Endothelial cell of umbilical vein (primary cell): ENCODE measurements around the gene CUL2. TPM values are rescaled to one million over a fixed set of nuclear protein-coding genes. Genes with fewer than 3 reads are reported as not detected.

Experiments
- BruUV-seq: library from RNA; stranded (reverse); fragments of 400-500 nt; replicated peaks from 2 replicates; lab custom pipeline; 2021; lab: Mats Ljungman, UMichigan
- CTCF ChIA-PET: fragments of 300-600, 350-600 bp; sonication (Branson Sonifier 250); formaldehyde crosslinking; loops from one replicate; lab custom pipeline; 2021; ENCODE audit warnings: antibody characterized with exemption, inconsistent platforms; lab: Charles Lee
- POLR2A ChIA-PET: fragments of 300-600, 350-600 bp; sonication (Branson Sonifier 250); formaldehyde crosslinking; loops from one replicate; lab custom pipeline; 2021; ENCODE audit warnings: antibody characterized with exemption, inconsistent platforms; lab: Charles Lee
- DNase-seq: peaks from one replicate; pipeline ENCODE4 v3.0.0-alpha.2; 2011; ENCODE audit warnings: low read depth, low spot score
- FAIRE-seq: peaks from 2 replicates; lab custom pipeline; 2011; peaks lifted over from hg19 to GRCh38; lab: Jason Lieb, UNC
- H2AFZ ChIP-seq: 2 replicates; pipeline ENCODE4 v1.6.0; 2012; ENCODE audit warnings: low read depth, low read length, control low read depth, inconsistent platforms
- H3K27ac ChIP-seq: 2 replicates; pipeline ENCODE4 v1.5.1; 2011; ENCODE audit warnings: low read depth, mild to moderate bottlenecking, control low read depth, low read length, moderate library complexity; ENCODE audit not compliant: insufficient read depth
- H3K27me3 ChIP-seq, 2 experiments: 2 replicates each; pipeline versions ENCODE4 v1.6.0 to v1.6.1; 2011; ENCODE audit warnings: low read length in 2 of 2, mixed read lengths in 1 of 2; ENCODE audit not compliant: control insufficient read depth in 2 of 2, insufficient read depth in 2 of 2
- H3K36me3 ChIP-seq, 2 experiments: 2 replicates in 1 of 2; 3 replicates in 1 of 2; pipeline ENCODE4 v1.5.1; 2011; ENCODE audit warnings: low read length in 2 of 2, mild to moderate bottlenecking in 1 of 2, moderate library complexity in 1 of 2; ENCODE audit not compliant: control insufficient read depth in 2 of 2, insufficient read depth in 2 of 2; ENCODE audit errors: extremely low read depth in 1 of 2
- H3K4me1 ChIP-seq: 3 replicates; pipeline ENCODE4 v1.5.1; 2011; ENCODE audit warnings: mild to moderate bottlenecking, low read length; ENCODE audit not compliant: control insufficient read depth, insufficient read depth; ENCODE audit errors: extremely low read depth
- H3K4me2 ChIP-seq: 2 replicates; pipeline ENCODE4 v1.6.1; 2011; ENCODE audit warnings: low read length, control low read depth, mixed read lengths; ENCODE audit not compliant: insufficient read depth
- H3K4me3 ChIP-seq, 3 experiments: fragments of 200-600 bp in 1 of 3; sonication (generic), shearing (Covaris generic) in 1 of 3; replicated peaks in 1 of 3; 2 replicates each; pipeline ENCODE4 v1.5.1; 2011 to 2016; ENCODE audit warnings: control low read depth in 3 of 3, low read length in 3 of 3, mild to moderate bottlenecking in 2 of 3, inconsistent platforms in 1 of 3, low read depth in 1 of 3, moderate library complexity in 1 of 3; ENCODE audit not compliant: insufficient read depth in 1 of 3
- H3K79me2 ChIP-seq: 2 replicates; pipeline ENCODE4 v1.6.0; 2012; ENCODE audit warnings: low read length, inconsistent platforms; ENCODE audit not compliant: control insufficient read depth, insufficient read depth
- H3K9ac ChIP-seq: replicated peaks from 2 replicates; pipeline ENCODE3; 2011; ENCODE audit warnings: low read length, control low read depth; ENCODE audit not compliant: insufficient read depth; ENCODE audit errors: extremely low read depth
- H3K9me1 ChIP-seq: replicated peaks from 3 replicates; pipeline ENCODE4 v1.6.0; 2011; ENCODE audit warnings: mild to moderate bottlenecking, low read length; ENCODE audit not compliant: control insufficient read depth, insufficient read depth; ENCODE audit errors: extremely low read depth
- H3K9me3 ChIP-seq: replicated peaks from 2 replicates; pipeline ENCODE4 v1.5.1; 2012; ENCODE audit warnings: low read length, inconsistent platforms; ENCODE audit not compliant: control insufficient read depth, insufficient read depth
- H4K20me1 ChIP-seq: replicated peaks from 2 replicates; pipeline ENCODE3; 2011; ENCODE audit warnings: mild to moderate bottlenecking, low read length; ENCODE audit not compliant: control insufficient read depth, insufficient read depth; ENCODE audit errors: extremely low read depth
- EZH2 ChIP-seq: IDR thresholded peaks from 2 replicates; pipeline ENCODE4 v1.6.1; 2012; ENCODE audit warnings: borderline replicate concordance, low read depth, mild to moderate bottlenecking, moderate library complexity, low read length, inconsistent platforms; ENCODE audit not compliant: severe bottlenecking
- FOS ChIP-seq: IDR thresholded peaks from 2 replicates; pipeline ENCODE4 v1.6.1; 2011; ENCODE audit warnings: mild to moderate bottlenecking, low read length, moderate library complexity, borderline replicate concordance; ENCODE audit not compliant: insufficient read depth
- GATA2 ChIP-seq: IDR thresholded peaks from 2 replicates; pipeline ENCODE4 v1.7.0; 2011; ENCODE audit warnings: low read depth, mild to moderate bottlenecking, moderate library complexity, mixed read lengths, low read length; ENCODE audit not compliant: insufficient read length, insufficient read depth
- JUN ChIP-seq: IDR thresholded peaks from 2 replicates; pipeline ENCODE4 v1.6.1; 2011; ENCODE audit warnings: borderline replicate concordance, low read depth; ENCODE audit not compliant: insufficient read length, insufficient read depth
- MYC ChIP-seq: IDR thresholded peaks from one replicate; pipeline ENCODE4 v1.6.1; 2011; ENCODE audit warnings: mild to moderate bottlenecking, low read depth, low read length
- POLR2A ChIP-seq: IDR thresholded peaks from 2 replicates; pipeline ENCODE4 v1.6.1; 2012; ENCODE audit warnings: low read depth, mild to moderate bottlenecking, control low read depth, low read length
- POLR2AphosphoS5 ChIP-seq: IDR thresholded peaks from 2 replicates; pipeline ENCODE4 v1.6.1; 2012; ENCODE audit warnings: low read depth, mild to moderate bottlenecking, control low read depth, low read length, moderate library complexity; ENCODE audit not compliant: insufficient read depth
- dilution Hi-C: fragments of 300-500 bp; cut with MboI; formaldehyde crosslinking; loops from one replicate; pipeline ENCODE4 v1.15.0; 2019; ENCODE audit warnings: low sequenced_read_pairs; ENCODE audit not compliant: extremely low pct_ligation_motif_present
- intact Hi-C: fragments of 100-400 bp; cut with micrococcal nuclease; formaldehyde crosslinking; loops from one replicate; pipeline ENCODE4 v1.10.0; 2022
- polyA plus RNA-seq, 4 experiments: library from polyadenylated mRNA; depleted of rRNA in 3 of 4; stranded (reverse) in 3 of 4; unstranded in 1 of 4; fragments of >200 nt; gene quantifications; 2 replicates each; pipeline versions ENCODE4 v1.2.1 to v1.2.3, GENCODE V29; 2011 to 2012; ENCODE audit warnings: missing spikeins in 1 of 4
- total RNA-seq: library from RNA; stranded (reverse); gene quantifications from 2 replicates; pipeline ENCODE4 v1.2.3, GENCODE V29; 2021
- TF ChIP-seq, protein P1 (sequence below): IDR thresholded peaks from 2 replicates; pipeline ENCODE4 v1.6.1; 2011; ENCODE audit not compliant: insufficient read depth, insufficient read length
- TF ChIP-seq, protein P2 (sequence below), 2 donors: IDR thresholded peaks; 1 replicate in 1 of 2; 2 replicates in 1 of 2; pipeline ENCODE4 v1.5.1; 2011; ENCODE audit warnings: low read length in 2 of 2, mild to moderate bottlenecking in 2 of 2, moderate library complexity in 2 of 2, control low read depth in 1 of 2, inconsistent platforms in 1 of 2, low read depth in 1 of 2; ENCODE audit not compliant: insufficient read depth in 1 of 2; ENCODE audit errors: extremely low read depth in 1 of 2

CUL2 gene
- total and polyA plus RNA-seq, 2 donors (not counting 3 experiments of a cell fraction or from before 2014, with no cell fraction given): 11.6 to 45.3 TPM

DNA sequence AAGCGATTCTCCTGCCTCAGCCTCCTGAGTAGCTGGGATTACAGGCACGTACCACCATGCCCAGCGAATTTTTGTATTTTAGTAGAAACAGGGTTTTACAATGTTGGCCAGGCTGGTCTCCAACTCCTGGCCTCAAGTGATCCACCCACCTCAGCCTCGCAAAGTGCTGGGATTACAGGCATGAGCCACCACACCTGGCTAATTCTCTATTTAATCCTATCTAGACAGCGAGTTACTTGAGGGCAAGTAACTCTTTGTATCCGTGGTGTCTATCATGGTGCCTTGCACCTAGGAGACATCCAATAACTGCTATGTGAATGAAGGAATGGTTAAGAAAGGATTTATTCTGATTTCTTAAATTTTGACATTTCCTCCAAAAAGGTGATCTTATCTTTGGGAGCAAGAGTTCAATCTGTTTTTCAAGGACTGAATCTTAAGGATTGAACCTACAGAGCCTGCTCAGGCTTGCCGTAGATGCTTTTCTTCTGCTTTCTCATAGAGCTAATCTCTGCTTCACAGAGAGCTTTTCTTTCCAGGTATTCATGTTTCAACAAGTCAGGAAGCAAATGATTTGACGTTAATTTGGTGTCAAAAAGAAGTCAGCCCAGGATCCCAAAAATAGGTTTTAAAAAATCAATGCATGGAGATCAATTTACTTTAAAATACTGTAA, 101.6 kb downstream of the CUL2 start:
- H3K4me2 ChIP-seq: no peak overlapping the region
- no peaks in the 10 kb centered on the region for H3K4me1 ChIP-seq
- dilution Hi-C loops (no loop called here), intact Hi-C loops (no loop called here)
- no peak overlapping the region for H3K9ac ChIP-seq
- peaks cover 0 to 3% of the 10 kb centered on the region in 2 experiments for H3K27me3 ChIP-seq
- TF ChIP-seq FOS (no peak), GATA2 (no peak), JUN (no peak), MYC (no peak), POLR2AphosphoS5 (no peak), EZH2 (no peak), POLR2A (no peak)
- TF ChIP-seq, protein P1, sequence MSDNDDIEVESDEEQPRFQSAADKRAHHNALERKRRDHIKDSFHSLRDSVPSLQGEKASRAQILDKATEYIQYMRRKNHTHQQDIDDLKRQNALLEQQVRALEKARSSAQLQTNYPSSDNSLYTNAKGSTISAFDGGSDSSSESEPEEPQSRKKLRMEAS: no peak
- TF ChIP-seq, protein P2, sequence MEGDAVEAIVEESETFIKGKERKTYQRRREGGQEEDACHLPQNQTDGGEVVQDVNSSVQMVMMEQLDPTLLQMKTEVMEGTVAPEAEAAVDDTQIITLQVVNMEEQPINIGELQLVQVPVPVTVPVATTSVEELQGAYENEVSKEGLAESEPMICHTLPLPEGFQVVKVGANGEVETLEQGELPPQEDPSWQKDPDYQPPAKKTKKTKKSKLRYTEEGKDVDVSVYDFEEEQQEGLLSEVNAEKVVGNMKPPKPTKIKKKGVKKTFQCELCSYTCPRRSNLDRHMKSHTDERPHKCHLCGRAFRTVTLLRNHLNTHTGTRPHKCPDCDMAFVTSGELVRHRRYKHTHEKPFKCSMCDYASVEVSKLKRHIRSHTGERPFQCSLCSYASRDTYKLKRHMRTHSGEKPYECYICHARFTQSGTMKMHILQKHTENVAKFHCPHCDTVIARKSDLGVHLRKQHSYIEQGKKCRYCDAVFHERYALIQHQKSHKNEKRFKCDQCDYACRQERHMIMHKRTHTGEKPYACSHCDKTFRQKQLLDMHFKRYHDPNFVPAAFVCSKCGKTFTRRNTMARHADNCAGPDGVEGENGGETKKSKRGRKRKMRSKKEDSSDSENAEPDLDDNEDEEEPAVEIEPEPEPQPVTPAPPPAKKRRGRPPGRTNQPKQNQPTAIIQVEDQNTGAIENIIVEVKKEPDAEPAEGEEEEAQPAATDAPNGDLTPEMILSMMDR (IDR thresholded peaks at IDR 0.05; ENCODE audit: extremely low read depth in 1 of 2, insufficient read depth in 1 of 2, low read depth in 1 of 2, low read length in 2 of 2): no peak
- no peak for DNase-seq
- FAIRE-seq: no peak
- no peak overlapping the region for H3K4me3 ChIP-seq
- ChIA-PET CTCF (interaction anchor here (0.6 to 1.8 kb wide), 4 partner anchors 37 to 1494 kb away, joined by 3 to 4 read pairs (median 3); no protein-coding TSS in a partner anchor), POLR2A (no interaction called here)
- H3K36me3 ChIP-seq: no peaks in the 10 kb centered on the region
- H3K27ac ChIP-seq: no peak overlapping the region
- H3K9me3 ChIP-seq: no peaks in the 10 kb centered on the region
- no TSS peak for BruUV-seq
- no peaks in the 10 kb centered on the region for H3K9me1 ChIP-seq
- H4K20me1 ChIP-seq: no peaks in the 10 kb centered on the region
- H3K79me2 ChIP-seq: no peaks in the 10 kb centered on the region
- H2AFZ ChIP-seq: no peak overlapping the region
